Small intestine (tissue), 7 donors: ENCODE measurements around the gene RGN. TPM values are rescaled to one million over a fixed set of nuclear protein-coding genes. Genes with fewer than 3 reads are reported as not detected.
"Not testable (repeated sequence)": the region's sequence is repeated elsewhere in the genome, so short reads cannot be mapped to it uniquely, and the experiment has no call there.

Experiments used
- DNase-seq, 2 donors: peaks; one replicate each; pipeline versions ENCODE4 v3.0.0 to v3.0.0-alpha.2; 2013
- FAIRE-seq: peaks from 2 replicates; lab custom pipeline; 2012; peaks lifted over from hg19 to GRCh38; lab: Jason Lieb, UNC
- H3K27ac ChIP-seq, 3 donors: one replicate each; pipeline ENCODE4 v1.5.1; 2013; ENCODE audit warnings: low read length in 2 of 3, mild to moderate bottlenecking in 2 of 3, control low read depth in 1 of 3, inconsistent platforms in 1 of 3, low read depth in 1 of 3, moderate library complexity in 1 of 3
- H3K27me3 ChIP-seq, 3 donors: one replicate each; pipeline ENCODE4 v1.6.1; 2013; ENCODE audit warnings: low read length in 3 of 3, inconsistent platforms in 1 of 3; ENCODE audit not compliant: control insufficient read depth in 3 of 3, insufficient read depth in 3 of 3
- H3K36me3 ChIP-seq, 3 donors: one replicate each; pipeline ENCODE4 v1.6.1; 2013; ENCODE audit warnings: low read length in 3 of 3, inconsistent platforms in 1 of 3, low read depth in 1 of 3, mild to moderate bottlenecking in 1 of 3, moderate library complexity in 1 of 3; ENCODE audit not compliant: control insufficient read depth in 3 of 3, insufficient read depth in 2 of 3
- H3K4me1 ChIP-seq, 3 donors: one replicate each; pipeline ENCODE4 v1.6.1; 2013; ENCODE audit warnings: low read length in 2 of 3, inconsistent platforms in 1 of 3, low read depth in 1 of 3, mild to moderate bottlenecking in 1 of 3, moderate library complexity in 1 of 3; ENCODE audit not compliant: control insufficient read depth in 3 of 3, insufficient read depth in 2 of 3
- H3K4me3 ChIP-seq, 3 donors: one replicate each; pipeline ENCODE4 v1.5.1; 2013; ENCODE audit warnings: low read length in 3 of 3, control low read depth in 1 of 3, inconsistent platforms in 1 of 3, low read depth in 1 of 3, mild to moderate bottlenecking in 1 of 3, moderate library complexity in 1 of 3
- H3K9me3 ChIP-seq, 2 donors: one replicate each; pipeline ENCODE4 v1.6.1; 2013; ENCODE audit warnings: low read depth in 1 of 2, low read length in 1 of 2; ENCODE audit not compliant: control insufficient read depth in 2 of 2, insufficient read depth in 1 of 2
- WGBS, 3 donors: extraction: QIAGEN DNeasy Blood & Tissue Kit; methylation state at CpG; one replicate each; pipeline ENCODE4 v1.1.7; 2013; 5-methylcytosine and 5-hydroxymethylcytosine counted together
- polyA plus RNA-seq, 4 donors: library from polyadenylated mRNA; stranded (reverse) in 3 of 4; unstranded in 1 of 4; fragments of 200-250 nt in 3 of 4; fragments of 120-200 nt in 1 of 4; gene quantifications; one replicate each; pipeline versions ENCODE4 v1.2.1 to v1.2.3, GENCODE V29; 2013
- donor health status: healthy with polysubstance abuse.
- donor health status: control.
- donor health status: control.
- donor health status: Bipolar disorder and iron deficiency.
- donor health status: healthy.

RGN gene
- polyA plus RNA-seq, 4 donors = 1.8 to 315 (median 33.0) TPM

GRCh38 chrX:47129899-47130358 is 51.7 kb downstream of the RGN start:
- Histone ChIP-seq H3K27me3 (no peaks in the 10 kb centered on the region), H3K36me3 (no peaks in the 10 kb centered on the region), H3K4me1 (no peaks in the 10 kb centered on the region), H3K27ac (peak overlapping the region in 2 of 3 donors; percentile 44 to 85), H3K4me3 (peak overlapping the region; percentile 36 to 80 (median 64)), H3K9me3 (no peaks in the 10 kb centered on the region)
- no peak for FAIRE-seq
- 20 to 47% (median 23%) methylated on average over 11 of the region's 11 CpGs for WGBS, 3 donors
- no peak for DNase-seq

GRCh38 chrX:47133493-47133892 is 55.2 kb downstream of the RGN start:
- WGBS, 3 donors = 54 to 80% (median 74%) methylated on average over 2 to 4 of the region's 5 CpGs
- DNase-seq = no peak
- no peaks in the 10 kb centered on the region for H3K27me3 ChIP-seq
- H3K9me3 ChIP-seq = no peaks in the 10 kb centered on the region
- H3K36me3 ChIP-seq = no peaks in the 10 kb centered on the region
- H3K27ac ChIP-seq = no peak overlapping the region
- no peak for FAIRE-seq
- H3K4me1 ChIP-seq = no peaks in the 10 kb centered on the region
- H3K4me3 ChIP-seq = no peak overlapping the region

- 54 to 68% (median 61%) methylated on average over 5 of the region's 5 CpGs for WGBS, 3 donors
- H3K27me3 ChIP-seq, H3K9me3 ChIP-seq, FAIRE-seq, H3K4me1 ChIP-seq, H3K27ac ChIP-seq, H3K36me3 ChIP-seq, H3K4me3 ChIP-seq: not testable (repeated sequence)
- peak in 1 of 2 donors; percentile 47 for DNase-seq
Observed at GRCh38 chrX:47135650-47136049, 57.4 kb downstream of the RGN start.

GRCh38 chrX:47138171-47138570 is 59.9 kb downstream of the RGN start:
- DNase-seq (no peak), FAIRE-seq (no peak)
- WGBS, 3 donors = 72 to 88% (median 79%) methylated on average over 6 of the region's 6 CpGs
- Histone ChIP-seq H3K4me1 (no peaks in the 10 kb centered on the region), H3K27ac (no peak overlapping the region), H3K27me3 (no peaks in the 10 kb centered on the region), H3K9me3 (no peaks in the 10 kb centered on the region), H3K36me3 (peaks cover 0 to 21% (median 0%) of the 10 kb centered on the region in 3 donors), H3K4me3 (no peak overlapping the region)

Other genes with a start within 250 kb of the RGN start
- 10 to 100 TPM in 3 of 4 donors, 1 to 10 TPM in 1; 7.7 to 15.9 (median 11.9) TPM for gene RP2, start 241.4 kb upstream of the RGN start, polyA plus RNA-seq
- 10 to 100 TPM in 1 of 4 donors, 1 to 10 TPM in 3; 1.1 to 11.5 (median 2.4) TPM for gene JADE3, start 166.0 kb upstream of the RGN start, polyA plus RNA-seq
- 100 to 1,000 TPM in 2 of 4 donors, 10 to 100 TPM in 2; 78.1 to 109 (median 98.8) TPM for gene NDUFB11, start 66.3 kb downstream of the RGN start, polyA plus RNA-seq
- 10 to 100 TPM; 27.8 to 41.2 (median 35.7) TPM for gene RBM10, start 66.8 kb downstream of the RGN start, polyA plus RNA-seq
- gene UBA1, start 115.4 kb downstream of the RGN start, polyA plus RNA-seq = 100 to 1,000 TPM in 2 of 4 donors, 10 to 100 TPM in 2; 90.5 to 148 (median 98.3) TPM
- gene CDK16, start 140.2 kb downstream of the RGN start, polyA plus RNA-seq = 10 to 100 TPM; 48.9 to 75.8 (median 57.2) TPM
- gene USP11, start 154.6 kb downstream of the RGN start, polyA plus RNA-seq = 10 to 100 TPM in 2 of 4 donors, 1 to 10 TPM in 2; 4.0 to 52.3 (median 11.9) TPM